PC-3 (cell line): ENCODE data around the gene COL4A1.

Experiments
- CTCF ChIP-seq: fragments of 300-600 bp; sonication (generic); conservative IDR thresholded peaks from 2 replicates; pipeline ENCODE4 v1.5.1; 2017; ENCODE audit warnings: antibody characterized with exemption, low read depth, mild to moderate bottlenecking, low read length
- EZH2 ChIP-seq: fragments of 300-600 bp; sonication (generic); IDR thresholded peaks from one replicate; pipeline ENCODE4 v1.6.1; 2017; ENCODE audit warnings: antibody characterized with exemption, mild to moderate bottlenecking, low read length; ENCODE audit not compliant: unreplicated experiment
- EZH2phosphoT487 ChIP-seq: fragments of 300-600 bp; sonication (generic); IDR thresholded peaks from 2 replicates; pipeline ENCODE4 v1.6.1; 2018; ENCODE audit warnings: mild to moderate bottlenecking, antibody characterized with exemption, low read length, borderline replicate concordance

DNA sequence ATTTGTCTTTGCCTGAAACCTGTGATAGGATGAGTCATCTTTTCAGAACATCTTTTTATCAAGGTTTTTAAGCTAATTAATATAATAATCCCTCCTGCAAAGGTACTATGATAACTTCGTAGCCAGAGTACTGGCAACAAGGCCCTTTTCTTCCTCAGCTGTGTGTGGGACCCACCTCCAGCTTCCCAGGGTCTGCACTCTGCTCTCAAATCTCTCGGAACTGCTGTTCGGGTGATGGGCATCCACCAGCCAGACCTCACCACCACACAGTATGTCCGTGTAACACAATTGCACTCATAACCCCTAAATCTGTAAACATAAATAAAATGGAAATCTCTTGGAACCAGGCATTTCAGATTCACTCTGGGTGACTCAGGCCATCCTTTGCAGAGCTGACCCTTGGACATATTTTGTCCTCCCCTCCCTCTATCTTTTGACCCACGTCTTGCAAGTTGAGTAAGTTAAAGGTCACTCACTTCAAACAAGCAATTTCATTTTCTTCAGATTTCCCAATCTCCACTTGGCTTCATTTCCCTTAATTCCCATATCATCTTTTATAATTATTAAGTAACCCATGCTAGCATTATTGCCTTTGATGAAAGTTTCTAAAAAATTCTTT, 29.5 kb downstream of the COL4A1 start:
- no peak for TF ChIP-seq CTCF
- no peak for TF ChIP-seq EZH2phosphoT487
- no peak for TF ChIP-seq EZH2
